ENCODE measurements around the gene TRPV3.
"Not testable (repeated sequence)": the region's sequence is repeated elsewhere in the genome, so short reads cannot be mapped to it uniquely, and the experiment has no call there.

TRPV3 gene

DNA sequence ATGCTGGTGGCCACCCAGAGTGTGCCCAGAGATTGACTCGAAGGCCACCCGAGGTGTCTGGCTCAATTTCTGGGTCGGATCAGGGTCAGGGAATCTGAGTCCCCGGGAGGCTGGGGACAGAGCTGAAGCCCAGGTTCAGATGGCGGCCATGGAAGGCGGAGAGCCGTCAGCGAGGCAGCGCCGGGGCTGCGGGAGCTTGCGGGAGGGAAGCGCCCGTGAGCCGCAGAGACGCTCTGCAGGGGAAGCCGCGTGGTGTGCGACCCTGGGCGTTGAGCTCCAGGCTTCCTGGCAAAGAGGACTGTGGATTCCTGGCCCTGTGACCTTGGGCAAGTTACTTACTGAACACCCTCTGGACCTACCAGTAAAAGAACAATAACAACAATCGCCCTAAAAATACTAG is 85.5 kb downstream of the TRPV3 start:
- DNase-seq (ENCODE audit: low read depth in 2 of 2), result no peak

DNA sequence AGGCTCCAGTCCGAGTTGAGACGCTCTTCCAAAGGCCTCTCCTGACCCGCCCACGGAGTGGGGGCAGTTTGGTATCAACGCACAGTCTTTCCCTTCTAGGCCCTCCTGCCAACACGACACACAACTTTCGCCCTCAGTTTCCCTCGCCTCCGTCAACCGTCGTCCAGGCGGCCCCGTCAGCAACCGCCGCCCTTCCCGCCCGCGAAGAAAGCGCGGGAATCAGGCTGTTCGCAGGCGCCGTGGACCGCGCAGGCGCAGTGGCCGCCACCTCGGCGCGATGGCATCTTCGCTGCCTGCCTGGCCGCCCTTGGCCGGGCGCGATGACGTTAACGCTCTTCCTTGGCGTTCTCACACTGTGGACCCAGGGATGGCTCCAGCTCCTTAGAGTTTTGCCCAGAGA is 86.0 kb downstream of the TRPV3 start, which contains the start of gene SPATA22:
Gene SPATA22 (minus strand): TSS at position 221 of the 400 bp plus-strand sequence. CDS start 2,494 bp downstream, outside the sequence.
- DNase-seq (ENCODE audit: low read depth in 2 of 2), result no peak

- DNase-seq (ENCODE audit: low read depth in 2 of 2), result no peak
Measured at GRCh38 chr17:3469529-3469928, 88.1 kb downstream of the TRPV3 start.

DNA sequence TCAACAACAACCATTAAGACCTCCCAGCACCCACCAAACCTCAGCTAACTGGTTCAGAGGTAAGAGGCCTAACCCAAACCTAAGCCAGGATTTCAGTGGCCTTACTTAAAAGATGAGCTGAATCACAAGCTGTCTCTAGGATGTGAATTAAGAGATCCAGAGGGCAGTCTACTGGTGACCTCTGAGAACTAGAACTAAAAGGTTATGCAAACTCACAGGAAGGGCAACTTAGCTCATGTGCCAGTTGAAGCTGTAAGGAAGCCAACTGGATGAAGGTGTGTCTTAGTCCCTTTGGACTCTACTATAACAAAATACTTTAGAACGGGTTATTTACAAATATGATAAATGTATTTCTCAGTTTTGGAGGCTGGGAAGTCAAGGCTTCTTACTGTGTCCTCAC is 91.3 kb downstream of the TRPV3 start:
- DNase-seq (ENCODE audit: low read depth in 2 of 2), result not testable (repeated sequence)
